Hepatocyte (in vitro differentiated cells): Measurements from ENCODE around the gene FREM1.

Experiments
- EZH2 ChIP-seq: fragments of 200-600 bp; sonication (generic); IDR thresholded peaks from 2 replicates; pipeline ENCODE4 v1.6.1; 2016; ENCODE audit warnings: antibody characterized with exemption, mild to moderate bottlenecking, borderline replicate concordance
- EZH2phosphoT487 ChIP-seq: fragments of 200-600 bp; sonication (generic); IDR thresholded peaks from one replicate; pipeline ENCODE4 v1.6.1; 2018; ENCODE audit warnings: antibody characterized with exemption, mild to moderate bottlenecking, low read depth, moderate library complexity; ENCODE audit not compliant: unreplicated experiment, severe bottlenecking
- TF ChIP-seq, protein P1 (sequence below): fragments of 200-600 bp; sonication (generic); IDR thresholded peaks from 2 replicates; pipeline ENCODE4 v1.5.1; 2016; ENCODE audit warnings: antibody characterized with exemption, mild to moderate bottlenecking; ENCODE audit not compliant: poor library complexity

DNA sequence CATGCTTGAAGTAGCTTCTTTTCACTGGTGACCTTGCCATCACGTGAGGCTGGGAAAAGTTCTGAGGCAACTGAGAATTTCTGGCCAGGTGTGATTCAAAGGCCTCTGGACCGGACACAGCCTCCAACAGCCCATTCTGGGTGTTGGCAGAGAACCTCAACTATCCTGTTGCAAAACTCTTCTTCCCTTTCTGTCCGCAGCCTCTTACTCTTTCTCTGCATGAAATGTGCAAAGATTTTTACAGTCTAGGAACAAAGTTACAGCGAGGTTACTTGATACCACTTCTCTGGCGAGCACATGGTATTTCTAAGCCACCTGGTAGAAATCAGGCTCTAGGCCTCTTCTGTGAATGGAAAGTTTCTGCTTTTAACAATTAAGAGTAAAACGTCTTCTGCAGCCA is 79.2 kb downstream of the FREM1 start:
- TF ChIP-seq, protein P1, sequence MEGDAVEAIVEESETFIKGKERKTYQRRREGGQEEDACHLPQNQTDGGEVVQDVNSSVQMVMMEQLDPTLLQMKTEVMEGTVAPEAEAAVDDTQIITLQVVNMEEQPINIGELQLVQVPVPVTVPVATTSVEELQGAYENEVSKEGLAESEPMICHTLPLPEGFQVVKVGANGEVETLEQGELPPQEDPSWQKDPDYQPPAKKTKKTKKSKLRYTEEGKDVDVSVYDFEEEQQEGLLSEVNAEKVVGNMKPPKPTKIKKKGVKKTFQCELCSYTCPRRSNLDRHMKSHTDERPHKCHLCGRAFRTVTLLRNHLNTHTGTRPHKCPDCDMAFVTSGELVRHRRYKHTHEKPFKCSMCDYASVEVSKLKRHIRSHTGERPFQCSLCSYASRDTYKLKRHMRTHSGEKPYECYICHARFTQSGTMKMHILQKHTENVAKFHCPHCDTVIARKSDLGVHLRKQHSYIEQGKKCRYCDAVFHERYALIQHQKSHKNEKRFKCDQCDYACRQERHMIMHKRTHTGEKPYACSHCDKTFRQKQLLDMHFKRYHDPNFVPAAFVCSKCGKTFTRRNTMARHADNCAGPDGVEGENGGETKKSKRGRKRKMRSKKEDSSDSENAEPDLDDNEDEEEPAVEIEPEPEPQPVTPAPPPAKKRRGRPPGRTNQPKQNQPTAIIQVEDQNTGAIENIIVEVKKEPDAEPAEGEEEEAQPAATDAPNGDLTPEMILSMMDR: no peak
- no peak for TF ChIP-seq EZH2
- no peak for TF ChIP-seq EZH2phosphoT487
